Trophoblast cell (in vitro differentiated cells and primary cell): ENCODE results near the gene SLC36A1.

Source experiments
- DNase-seq, 2 donors: peaks; one replicate each; pipeline ENCODE4 v3.0.0-alpha.2; 2016
- H2AFZ ChIP-seq: 2 replicates; pipeline ENCODE4 v1.6.1; 2013; ENCODE audit warnings: low read length, moderate library complexity, mild to moderate bottlenecking; ENCODE audit not compliant: insufficient read depth, poor library complexity
- H2AK5ac ChIP-seq: 2 replicates; pipeline ENCODE4 v1.6.1; 2013; ENCODE audit warnings: mild to moderate bottlenecking, low read length
- H2BK120ac ChIP-seq: 2 replicates; pipeline ENCODE4 v1.6.1; 2013; ENCODE audit warnings: low read length, mild to moderate bottlenecking, moderate library complexity; ENCODE audit not compliant: insufficient read depth, poor library complexity
- H2BK12ac ChIP-seq: 2 replicates; pipeline ENCODE4 v1.6.1; 2013; ENCODE audit warnings: mild to moderate bottlenecking, low read length, moderate library complexity
- H2BK5ac ChIP-seq: 2 replicates; pipeline ENCODE4 v1.6.1; 2013; ENCODE audit warnings: low read length, low read depth, moderate library complexity, mild to moderate bottlenecking; ENCODE audit not compliant: poor library complexity
- H3K14ac ChIP-seq: 2 replicates; pipeline ENCODE4 v1.6.1; 2013; ENCODE audit warnings: mild to moderate bottlenecking, low read length
- H3K18ac ChIP-seq: 2 replicates; pipeline ENCODE4 v1.6.1; 2013; ENCODE audit warnings: mild to moderate bottlenecking, low read length
- H3K23ac ChIP-seq: 2 replicates; pipeline ENCODE4 v1.6.1; 2013; ENCODE audit warnings: low read length
- H3K27ac ChIP-seq: 2 replicates; pipeline ENCODE4 v1.5.1; 2013; ENCODE audit warnings: low read depth, mild to moderate bottlenecking, inconsistent platforms, low read length, moderate library complexity
- H3K27me3 ChIP-seq: 2 replicates; pipeline ENCODE4 v1.6.1; 2013; ENCODE audit warnings: inconsistent platforms, mild to moderate bottlenecking, low read length, moderate library complexity; ENCODE audit not compliant: insufficient read depth
- H3K36me3 ChIP-seq, 2 experiments: 1 replicate in 1 of 2; 2 replicates in 1 of 2; pipeline ENCODE4 v1.6.1; 2013; ENCODE audit warnings: low read length in 2 of 2, mild to moderate bottlenecking in 2 of 2, moderate library complexity in 1 of 2; ENCODE audit not compliant: insufficient read depth in 2 of 2, control insufficient read depth in 1 of 2
- H3K4ac ChIP-seq: 2 replicates; pipeline ENCODE4 v1.6.1; 2013; ENCODE audit warnings: low read depth, mild to moderate bottlenecking, low read length, moderate library complexity
- H3K4me1 ChIP-seq, 2 experiments: 1 replicate in 1 of 2; 2 replicates in 1 of 2; pipeline ENCODE4 v1.6.1; 2013; ENCODE audit warnings: low read length in 2 of 2, mild to moderate bottlenecking in 2 of 2, moderate library complexity in 1 of 2; ENCODE audit not compliant: insufficient read depth in 2 of 2, control insufficient read depth in 1 of 2
- H3K4me2 ChIP-seq: 2 replicates; pipeline ENCODE4 v1.6.1; 2013; ENCODE audit warnings: inconsistent platforms, mild to moderate bottlenecking, low read length, moderate library complexity
- H3K4me3 ChIP-seq: 2 replicates; pipeline ENCODE4 v1.5.1; 2013; ENCODE audit warnings: mild to moderate bottlenecking, low read depth, low read length, inconsistent platforms
- H3K79me1 ChIP-seq: one replicate; pipeline ENCODE4 v1.6.1; 2013; ENCODE audit warnings: low read length
- H3K79me2 ChIP-seq: 2 replicates; pipeline ENCODE4 v1.6.1; 2013; ENCODE audit warnings: low read length, mild to moderate bottlenecking; ENCODE audit not compliant: control insufficient read depth, insufficient read depth, poor library complexity
- H3K9ac ChIP-seq: 2 replicates; pipeline ENCODE4 v1.6.1; 2013; ENCODE audit warnings: mild to moderate bottlenecking, low read length
- H3K9me3 ChIP-seq: 2 replicates; pipeline ENCODE4 v1.6.1; 2013; ENCODE audit warnings: low read depth, mild to moderate bottlenecking, control low read depth, inconsistent platforms, low read length; ENCODE audit not compliant: insufficient read depth
- H4K12ac ChIP-seq: 2 replicates; pipeline ENCODE4 v1.6.1; 2013; ENCODE audit warnings: low read depth, mild to moderate bottlenecking, low read length, moderate library complexity
- H4K8ac ChIP-seq: 2 replicates; pipeline ENCODE4 v1.6.1; 2013; ENCODE audit warnings: low read depth, mild to moderate bottlenecking, low read length, moderate library complexity
- H4K91ac ChIP-seq: one replicate; pipeline ENCODE4 v1.6.1; 2013; ENCODE audit warnings: low read depth, mild to moderate bottlenecking, low read length, moderate library complexity
- WGBS: extraction: QIAGEN DNeasy Blood & Tissue Kit; methylation state at CpG from one replicate; pipeline ENCODE4 v1.1.7; 2013; ENCODE audit warnings: missing lambda C conversion rate; ENCODE audit not compliant: insufficient read length, insufficient coverage; ENCODE audit errors: extremely low coverage; 5-methylcytosine and 5-hydroxymethylcytosine counted together

The SLC36A1 gene

DNA sequence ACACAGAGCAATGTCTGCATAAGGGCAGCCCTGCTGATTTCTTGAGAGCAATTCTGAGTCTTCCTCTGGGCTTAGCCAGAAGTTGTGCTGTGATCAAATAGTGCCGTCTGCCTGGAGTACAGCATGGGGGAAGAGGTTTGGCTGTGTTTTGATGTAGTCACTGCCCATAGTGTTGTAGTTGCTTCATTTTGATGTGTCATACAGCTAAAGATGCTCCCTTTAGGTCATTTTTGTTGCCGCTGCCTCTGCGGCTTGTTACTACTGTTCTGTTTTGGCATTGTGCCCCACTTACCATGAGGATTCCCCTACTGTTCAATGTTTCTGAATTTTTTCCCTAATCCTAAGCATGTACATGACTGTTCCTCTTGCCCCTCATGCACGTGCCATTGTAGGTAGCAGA is 23.0 kb downstream of the SLC36A1 start:
- Histone ChIP-seq H4K8ac (no peak overlapping the region), H3K4me1 (no peaks in the 10 kb centered on the region), H3K27me3 (no peaks in the 10 kb centered on the region), H2AFZ (no peak overlapping the region), H2AK5ac (no peak overlapping the region), H2BK12ac (no peak overlapping the region), H3K9me3 (no peaks in the 10 kb centered on the region), H3K79me2 (no peaks in the 10 kb centered on the region), H3K36me3 (peaks cover 0 to 5% of the 10 kb centered on the region in 2 experiments), H2BK5ac (no peak overlapping the region), H3K4ac (no peak overlapping the region), H2BK120ac (no peak overlapping the region), H3K4me3 (no peak overlapping the region), H3K23ac (no peak overlapping the region), H3K4me2 (no peak overlapping the region), H3K79me1 (no peaks in the 10 kb centered on the region), H3K27ac (no peak overlapping the region), H4K12ac (no peak overlapping the region), H4K91ac (no peak overlapping the region), H3K9ac (no peak overlapping the region), H3K14ac (no peak overlapping the region), H3K18ac (no peak overlapping the region)
- WGBS, result no CpG with 5 or more reads among the region's 4 CpGs
- peak; percentile 27 to 42 for DNase-seq

DNA sequence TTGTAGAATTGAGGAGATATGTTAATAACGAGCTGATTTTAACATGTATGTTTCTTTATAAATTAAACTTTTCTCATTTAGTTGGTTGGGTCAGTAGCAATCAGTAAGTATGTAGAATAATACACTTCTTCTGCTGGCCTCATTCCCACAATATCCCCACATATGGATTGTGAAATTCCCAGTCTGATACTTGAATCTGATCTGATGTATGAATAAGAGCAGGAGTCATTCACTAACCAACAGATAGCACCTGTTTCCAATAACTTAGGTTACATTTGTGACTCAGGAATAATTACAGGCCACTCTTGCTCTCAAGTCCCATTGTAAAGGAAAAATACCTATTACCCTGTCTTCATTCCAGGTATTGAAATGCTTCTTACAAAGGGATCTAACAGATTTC is 23.9 kb downstream of the SLC36A1 start:
- H3K14ac ChIP-seq, result no peak overlapping the region
- no peak for DNase-seq

GRCh38 chr5:151474799-151475198 is 27.4 kb downstream of the SLC36A1 start:
- Histone ChIP-seq H3K9me3 (peaks cover 3% of the 10 kb centered on the region), H3K9ac (no peak overlapping the region), H4K91ac (no peak overlapping the region), H3K14ac (no peak overlapping the region), H3K79me2 (no peaks in the 10 kb centered on the region), H4K12ac (no peak overlapping the region), H3K36me3 (peaks cover 3 to 8% of the 10 kb centered on the region in 2 experiments), H3K23ac (no peak overlapping the region), H3K4me3 (no peak overlapping the region), H3K4me2 (no peak overlapping the region), H2BK12ac (no peak overlapping the region), H3K18ac (no peak overlapping the region), H4K8ac (no peak overlapping the region), H3K79me1 (no peaks in the 10 kb centered on the region), H3K4me1 (peaks cover 0 to 2% of the 10 kb centered on the region in 2 experiments), H3K27ac (no peak overlapping the region), H2BK5ac (no peak overlapping the region), H3K27me3 (no peaks in the 10 kb centered on the region), H2BK120ac (no peak overlapping the region), H3K4ac (no peak overlapping the region), H2AFZ (no peak overlapping the region), H2AK5ac (no peak overlapping the region)
- no peak for DNase-seq
- WGBS, result no CpG with 5 or more reads among the region's 6 CpGs

More for the DNA sequence above, 23.9 kb downstream of the SLC36A1 start:
- H4K91ac ChIP-seq, result no peak overlapping the region
- no peak overlapping the region for H2AK5ac ChIP-seq
- no peak overlapping the region for H2BK5ac ChIP-seq
- no peak overlapping the region for H3K27ac ChIP-seq
- no peaks in the 10 kb centered on the region for H3K27me3 ChIP-seq
- no peak overlapping the region for H2BK12ac ChIP-seq
- no CpG with 5 or more reads among the region's 1 CpG for WGBS
- no peak overlapping the region for H2BK120ac ChIP-seq
- no peak overlapping the region for H3K4me3 ChIP-seq
- no peak overlapping the region for H4K12ac ChIP-seq
- peaks cover 0 to 5% of the 10 kb centered on the region in 2 experiments for H3K36me3 ChIP-seq
- H3K4me1 ChIP-seq, result no peaks in the 10 kb centered on the region
- no peak overlapping the region for H4K8ac ChIP-seq
- H3K79me2 ChIP-seq, result no peaks in the 10 kb centered on the region
- no peak overlapping the region for H3K4me2 ChIP-seq
- H3K79me1 ChIP-seq, result no peaks in the 10 kb centered on the region
- H3K18ac ChIP-seq, result no peak overlapping the region
- H3K9me3 ChIP-seq, result peaks cover 3% of the 10 kb centered on the region
- no peak overlapping the region for H3K9ac ChIP-seq
- H3K4ac ChIP-seq, result no peak overlapping the region
- no peak overlapping the region for H3K23ac ChIP-seq
- H2AFZ ChIP-seq, result no peak overlapping the region

DNA sequence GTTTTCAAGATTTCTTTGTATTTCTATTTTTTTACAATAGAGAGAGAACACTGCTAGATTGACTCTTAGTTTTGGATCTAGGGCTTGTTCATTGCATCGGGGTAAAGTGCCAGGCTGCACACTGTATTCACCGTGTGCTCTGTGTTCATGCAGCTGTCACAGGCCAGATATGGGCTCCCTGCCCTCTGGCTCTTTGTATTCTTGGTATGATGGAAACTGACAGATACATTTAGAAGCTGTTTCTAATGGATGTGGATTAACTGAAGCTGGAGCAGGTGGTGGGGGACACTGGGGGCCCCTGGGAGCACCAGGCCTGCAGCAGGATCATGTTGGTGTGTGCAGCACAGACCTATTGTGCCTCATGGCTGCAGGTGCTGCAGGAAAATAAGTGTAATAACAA is 28.0 kb downstream of the SLC36A1 start:
- Histone ChIP-seq H2AK5ac (no peak overlapping the region), H3K14ac (no peak overlapping the region), H3K4me3 (no peak overlapping the region), H4K91ac (no peak overlapping the region), H3K36me3 (peaks cover 3 to 8% of the 10 kb centered on the region in 2 experiments), H2BK5ac (no peak overlapping the region), H3K4me2 (no peak overlapping the region), H4K8ac (no peak overlapping the region), H3K27ac (no peak overlapping the region), H3K18ac (no peak overlapping the region), H3K27me3 (no peaks in the 10 kb centered on the region), H4K12ac (no peak overlapping the region), H3K23ac (no peak overlapping the region), H2AFZ (no peak overlapping the region), H3K79me2 (no peaks in the 10 kb centered on the region), H3K9me3 (peaks cover 3% of the 10 kb centered on the region), H3K9ac (no peak overlapping the region), H3K4ac (no peak overlapping the region), H2BK120ac (no peak overlapping the region), H3K4me1 (peaks cover 0 to 2% of the 10 kb centered on the region in 2 experiments), H3K79me1 (no peaks in the 10 kb centered on the region), H2BK12ac (no peak overlapping the region)
- whole genome bisulfite sequencing, result no CpG with 5 or more reads among the region's 2 CpGs
- DNase-seq, result no peak
